ENCODE results near the gene BATF.

BATF gene

DNA sequence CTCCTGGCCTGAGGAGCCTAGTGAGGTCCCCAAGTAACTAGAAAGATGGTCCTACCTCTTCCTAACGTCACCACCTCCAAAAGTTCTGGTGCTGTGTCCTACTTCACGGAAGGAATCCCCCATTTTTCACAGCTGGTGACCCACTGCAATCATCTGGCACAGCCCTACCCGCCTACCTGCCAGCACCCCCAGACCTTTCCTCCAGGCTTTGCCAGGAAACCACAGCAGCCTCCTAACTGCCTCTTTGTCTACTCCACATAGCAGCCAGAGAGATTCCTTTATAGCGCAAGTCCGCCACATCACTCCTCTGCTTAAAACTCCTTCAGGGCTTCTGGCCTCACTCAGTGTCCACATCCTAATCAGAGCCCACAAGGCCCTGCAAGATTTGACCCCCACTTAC lies 42.8 kb downstream of the BATF start:
- Histone ChIP-seq H4K20me1 (ENCODE audit: insufficient read depth, low read length, poor library complexity, severe bottlenecking) (no peaks in the 10 kb centered on the region), H3F3A (ENCODE audit: low read depth) (no peaks in the 10 kb centered on the region), H3K27me3 (ENCODE audit: insufficient read depth, low read length, poor library complexity, severe bottlenecking) (no peaks in the 10 kb centered on the region), H3K36me3 (ENCODE audit: insufficient read depth, low read length) (no peaks in the 10 kb centered on the region), H3K79me2 (ENCODE audit: insufficient read depth, low read length) (no peaks in the 10 kb centered on the region), H3K9me2 (replicated peaks; ENCODE audit: low read depth, low read length) (no peaks in the 10 kb centered on the region), H3K9ac (ENCODE audit: low read depth, low read length, poor library complexity, severe bottlenecking) (no peak overlapping the region), H3K4me1 (ENCODE audit: insufficient read depth, low read length, poor library complexity, severe bottlenecking) (peaks cover 21% of the 10 kb centered on the region), H3K4me3 (ENCODE audit: low read length, poor library complexity, severe bottlenecking) (no peak overlapping the region), H2AFZ (ENCODE audit: low read length) (peak overlapping the region; percentile 38; the same call in 1 of the 2 replicates), H3K9me3 (ENCODE audit: insufficient read depth, low read depth, low read length) (no peaks in the 10 kb centered on the region), H3K4me2 (ENCODE audit: low read depth, low read length, poor library complexity, severe bottlenecking) (peak overlapping the region; percentile 19)
- TF ChIP-seq, protein P1, sequence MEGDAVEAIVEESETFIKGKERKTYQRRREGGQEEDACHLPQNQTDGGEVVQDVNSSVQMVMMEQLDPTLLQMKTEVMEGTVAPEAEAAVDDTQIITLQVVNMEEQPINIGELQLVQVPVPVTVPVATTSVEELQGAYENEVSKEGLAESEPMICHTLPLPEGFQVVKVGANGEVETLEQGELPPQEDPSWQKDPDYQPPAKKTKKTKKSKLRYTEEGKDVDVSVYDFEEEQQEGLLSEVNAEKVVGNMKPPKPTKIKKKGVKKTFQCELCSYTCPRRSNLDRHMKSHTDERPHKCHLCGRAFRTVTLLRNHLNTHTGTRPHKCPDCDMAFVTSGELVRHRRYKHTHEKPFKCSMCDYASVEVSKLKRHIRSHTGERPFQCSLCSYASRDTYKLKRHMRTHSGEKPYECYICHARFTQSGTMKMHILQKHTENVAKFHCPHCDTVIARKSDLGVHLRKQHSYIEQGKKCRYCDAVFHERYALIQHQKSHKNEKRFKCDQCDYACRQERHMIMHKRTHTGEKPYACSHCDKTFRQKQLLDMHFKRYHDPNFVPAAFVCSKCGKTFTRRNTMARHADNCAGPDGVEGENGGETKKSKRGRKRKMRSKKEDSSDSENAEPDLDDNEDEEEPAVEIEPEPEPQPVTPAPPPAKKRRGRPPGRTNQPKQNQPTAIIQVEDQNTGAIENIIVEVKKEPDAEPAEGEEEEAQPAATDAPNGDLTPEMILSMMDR (conservative IDR thresholded peaks at IDR 0.05; ENCODE audit: low read length) = no peak
- TF ChIP-seq EZH2phosphoT487 (IDR thresholded peaks at IDR 0.05; ENCODE audit: borderline replicate concordance) = no peak

DNA sequence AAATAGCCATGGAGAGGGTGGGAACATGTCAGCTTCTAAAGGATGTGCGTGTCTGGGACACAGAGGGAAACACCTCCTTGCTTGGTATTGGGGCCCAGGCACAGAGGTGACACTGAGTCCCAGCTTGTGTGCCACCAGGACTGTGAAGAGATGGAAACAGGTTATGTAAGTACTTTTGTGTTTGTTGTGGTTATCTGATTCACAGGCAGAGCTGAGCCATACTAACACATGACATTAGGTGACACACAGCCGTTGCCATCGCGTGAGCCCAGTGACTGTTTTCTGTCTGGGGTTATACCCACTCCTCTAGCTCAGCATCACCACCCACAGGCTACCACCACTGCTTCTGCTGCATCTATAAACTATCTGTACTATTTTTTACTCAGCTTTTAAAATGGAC lies 44.1 kb downstream of the BATF start:
- Histone ChIP-seq H3K4me1 (ENCODE audit: insufficient read depth, low read length, poor library complexity, severe bottlenecking) (peaks cover 21% of the 10 kb centered on the region), H3K4me3 (ENCODE audit: low read length, poor library complexity, severe bottlenecking) (no peak overlapping the region), H3F3A (ENCODE audit: low read depth) (no peaks in the 10 kb centered on the region), H3K79me2 (ENCODE audit: insufficient read depth, low read length) (no peaks in the 10 kb centered on the region), H3K9ac (ENCODE audit: low read depth, low read length, poor library complexity, severe bottlenecking) (no peak overlapping the region), H3K27me3 (ENCODE audit: insufficient read depth, low read length, poor library complexity, severe bottlenecking) (no peaks in the 10 kb centered on the region), H4K20me1 (ENCODE audit: insufficient read depth, low read length, poor library complexity, severe bottlenecking) (no peaks in the 10 kb centered on the region), H2AFZ (ENCODE audit: low read length) (no peak overlapping the region), H3K4me2 (ENCODE audit: low read depth, low read length, poor library complexity, severe bottlenecking) (no peak overlapping the region), H3K36me3 (ENCODE audit: insufficient read depth, low read length) (no peaks in the 10 kb centered on the region), H3K9me2 (replicated peaks; ENCODE audit: low read depth, low read length) (no peaks in the 10 kb centered on the region), H3K9me3 (ENCODE audit: insufficient read depth, low read depth, low read length) (no peaks in the 10 kb centered on the region)
- no peak for TF ChIP-seq EZH2phosphoT487 (IDR thresholded peaks at IDR 0.05; ENCODE audit: borderline replicate concordance)
- TF ChIP-seq, protein P1 (conservative IDR thresholded peaks at IDR 0.05; ENCODE audit: low read length) = no peak; the same call in 1 of the 2 replicates

DNA sequence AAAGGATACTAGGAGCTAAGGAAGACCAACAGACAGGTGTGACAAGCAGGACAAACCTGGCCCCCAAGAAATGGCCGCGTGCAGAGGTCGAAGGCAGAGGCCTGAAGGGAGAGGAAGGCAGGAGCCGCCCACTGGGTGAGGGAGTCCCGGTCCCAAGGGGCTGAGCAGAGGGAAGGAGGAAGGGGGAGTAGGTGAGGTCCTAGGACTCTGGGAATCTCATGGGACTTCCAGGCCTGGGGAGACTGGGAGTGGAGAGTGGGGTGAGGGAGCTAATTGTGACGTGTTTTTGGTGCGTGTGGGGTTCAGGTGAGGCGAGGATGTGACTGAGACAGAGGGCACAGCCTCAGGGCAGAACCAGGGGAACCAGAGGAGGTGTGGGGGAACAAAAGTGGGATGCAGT lies 44.5 kb downstream of the BATF start:
- no peaks in the 10 kb centered on the region for H3K9me3 ChIP-seq (ENCODE audit: insufficient read depth, low read depth, low read length)
- peaks cover 21% of the 10 kb centered on the region for H3K4me1 ChIP-seq (ENCODE audit: insufficient read depth, low read length, poor library complexity, severe bottlenecking)
- no peak overlapping the region for H2AFZ ChIP-seq (ENCODE audit: low read length)
- H3K4me3 ChIP-seq (ENCODE audit: low read length, poor library complexity, severe bottlenecking) = no peak overlapping the region
- H4K20me1 ChIP-seq (ENCODE audit: insufficient read depth, low read length, poor library complexity, severe bottlenecking) = no peaks in the 10 kb centered on the region
- H3K9me2 ChIP-seq (replicated peaks; ENCODE audit: low read depth, low read length) = no peaks in the 10 kb centered on the region
- no peak overlapping the region for H3K9ac ChIP-seq (ENCODE audit: low read depth, low read length, poor library complexity, severe bottlenecking)
- no peaks in the 10 kb centered on the region for H3F3A ChIP-seq (ENCODE audit: low read depth)
- no peak overlapping the region for H3K4me2 ChIP-seq (ENCODE audit: low read depth, low read length, poor library complexity, severe bottlenecking)
- H3K36me3 ChIP-seq (ENCODE audit: insufficient read depth, low read length) = no peaks in the 10 kb centered on the region
- no peak for TF ChIP-seq EZH2phosphoT487 (IDR thresholded peaks at IDR 0.05; ENCODE audit: borderline replicate concordance)
- TF ChIP-seq, protein P1 (conservative IDR thresholded peaks at IDR 0.05; ENCODE audit: low read length) = no peak
- H3K27me3 ChIP-seq (ENCODE audit: insufficient read depth, low read length, poor library complexity, severe bottlenecking) = no peaks in the 10 kb centered on the region
- H3K79me2 ChIP-seq (ENCODE audit: insufficient read depth, low read length) = no peaks in the 10 kb centered on the region
